Testis (tissue), 2 donors: ENCODE measurements around the gene UVRAG.
"Not testable (repeated sequence)": the region's sequence is repeated elsewhere in the genome, so short reads cannot be mapped to it uniquely, and the experiment has no call there.

ENCODE experiments used
- POLR2A ChIP-seq: fragments of 450-650 bp; IDR thresholded peaks from one replicate; pipeline ENCODE4 v1.6.1; 2017; ENCODE audit warnings: antibody characterized with exemption, mild to moderate bottlenecking, moderate library complexity
- TF ChIP-seq, protein P1 (sequence below), 3 experiments: fragments of 450-650 bp in 2 of 3; fragments of 200-600 bp in 1 of 3; sonication (generic) in 1 of 3; IDR thresholded peaks; one replicate each; pipeline ENCODE4 v1.5.1; 2016 to 2019; ENCODE audit warnings: antibody characterized with exemption in 3 of 3, mild to moderate bottlenecking in 2 of 3, moderate library complexity in 1 of 3

- TF ChIP-seq, protein P1, sequence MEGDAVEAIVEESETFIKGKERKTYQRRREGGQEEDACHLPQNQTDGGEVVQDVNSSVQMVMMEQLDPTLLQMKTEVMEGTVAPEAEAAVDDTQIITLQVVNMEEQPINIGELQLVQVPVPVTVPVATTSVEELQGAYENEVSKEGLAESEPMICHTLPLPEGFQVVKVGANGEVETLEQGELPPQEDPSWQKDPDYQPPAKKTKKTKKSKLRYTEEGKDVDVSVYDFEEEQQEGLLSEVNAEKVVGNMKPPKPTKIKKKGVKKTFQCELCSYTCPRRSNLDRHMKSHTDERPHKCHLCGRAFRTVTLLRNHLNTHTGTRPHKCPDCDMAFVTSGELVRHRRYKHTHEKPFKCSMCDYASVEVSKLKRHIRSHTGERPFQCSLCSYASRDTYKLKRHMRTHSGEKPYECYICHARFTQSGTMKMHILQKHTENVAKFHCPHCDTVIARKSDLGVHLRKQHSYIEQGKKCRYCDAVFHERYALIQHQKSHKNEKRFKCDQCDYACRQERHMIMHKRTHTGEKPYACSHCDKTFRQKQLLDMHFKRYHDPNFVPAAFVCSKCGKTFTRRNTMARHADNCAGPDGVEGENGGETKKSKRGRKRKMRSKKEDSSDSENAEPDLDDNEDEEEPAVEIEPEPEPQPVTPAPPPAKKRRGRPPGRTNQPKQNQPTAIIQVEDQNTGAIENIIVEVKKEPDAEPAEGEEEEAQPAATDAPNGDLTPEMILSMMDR (IDR thresholded peaks at IDR 0.05), result not testable (repeated sequence)
- TF ChIP-seq POLR2A, result not testable (repeated sequence)
Measured at GRCh38 chr11:75933736-75934135, 118.7 kb downstream of the UVRAG start.
